HEK293 (cell line): Measurements from ENCODE around the gene USP7.
A peak's percentile ranks its signal among the peaks of the same experiment; 100 is the strongest.

Experiments used
- CTCF ChIP-seq: fragments of 450-650 bp; formaldehyde crosslinking; IDR thresholded peaks from 2 replicates; pipeline ENCODE4 v1.5.1; 2016; ENCODE audit warnings: missing biosample characterization, missing genetic modification characterization
- EGR2 ChIP-seq: fragments of 450-650 bp; formaldehyde crosslinking; IDR thresholded peaks from 2 replicates; pipeline ENCODE4 v1.5.1; 2016; ENCODE audit warnings: low read depth, missing biosample characterization, missing genetic modification characterization
- TF ChIP-seq, protein P1 (sequence below): fragments of 450-650 bp; formaldehyde crosslinking; IDR thresholded peaks from 2 replicates; pipeline ENCODE4 v1.5.1; 2016; ENCODE audit warnings: missing biosample characterization, missing genetic modification characterization

- TF ChIP-seq EGR2: no peak
- 0 out of 2 replicates have a peak, but pooled peaks have one; percentile 24 for TF ChIP-seq CTCF
- TF ChIP-seq, protein P1, sequence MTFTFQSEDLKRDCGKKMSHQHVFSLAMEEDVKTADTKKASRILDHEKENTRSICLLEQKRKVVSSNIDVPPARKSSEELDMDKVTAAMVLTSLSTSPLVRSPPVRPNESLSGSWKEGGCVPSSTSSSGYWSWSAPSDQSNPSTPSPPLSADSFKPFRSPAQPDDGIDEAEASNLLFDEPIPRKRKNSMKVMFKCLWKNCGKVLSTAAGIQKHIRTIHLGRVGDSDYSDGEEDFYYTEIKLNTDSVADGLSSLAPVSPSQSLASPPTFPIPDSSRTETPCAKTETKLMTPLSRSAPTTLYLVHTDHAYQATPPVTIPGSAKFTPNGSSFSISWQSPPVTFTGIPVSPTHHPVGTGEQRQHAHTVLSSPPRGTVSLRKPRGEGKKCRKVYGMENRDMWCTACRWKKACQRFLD (tag by site-specific recombination): no peak
These were observed 108.5 kb downstream of the USP7 start for GRCh38 chr16:8855051-8855786.
